ENCODE data around the gene BRDT.

BRDT gene

DNA sequence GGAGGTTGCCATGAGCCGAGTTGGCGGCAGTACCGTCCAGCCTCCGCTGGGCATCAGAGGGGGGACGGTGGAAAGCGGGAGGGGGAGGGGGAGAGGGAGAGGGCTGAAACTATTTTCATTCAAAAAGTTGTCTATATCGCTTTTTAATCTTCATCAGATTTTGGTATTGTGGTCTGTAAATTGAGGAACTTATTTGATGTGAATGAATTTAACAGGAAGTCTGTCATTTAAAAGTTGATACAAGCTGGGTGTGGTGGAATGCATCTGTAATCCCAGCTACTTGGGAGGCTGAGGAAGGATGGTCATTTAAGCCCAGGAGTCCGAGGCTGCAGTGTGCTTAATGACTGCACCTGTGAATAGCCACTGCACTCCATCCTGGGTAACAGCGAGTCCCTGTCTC, 77.6 kb downstream of the BRDT start:
- no peak for TF ChIP-seq SPI1 (IDR thresholded peaks at IDR 0.05; ENCODE audit: borderline replicate concordance, low read depth)
- TF ChIP-seq, protein P1, sequence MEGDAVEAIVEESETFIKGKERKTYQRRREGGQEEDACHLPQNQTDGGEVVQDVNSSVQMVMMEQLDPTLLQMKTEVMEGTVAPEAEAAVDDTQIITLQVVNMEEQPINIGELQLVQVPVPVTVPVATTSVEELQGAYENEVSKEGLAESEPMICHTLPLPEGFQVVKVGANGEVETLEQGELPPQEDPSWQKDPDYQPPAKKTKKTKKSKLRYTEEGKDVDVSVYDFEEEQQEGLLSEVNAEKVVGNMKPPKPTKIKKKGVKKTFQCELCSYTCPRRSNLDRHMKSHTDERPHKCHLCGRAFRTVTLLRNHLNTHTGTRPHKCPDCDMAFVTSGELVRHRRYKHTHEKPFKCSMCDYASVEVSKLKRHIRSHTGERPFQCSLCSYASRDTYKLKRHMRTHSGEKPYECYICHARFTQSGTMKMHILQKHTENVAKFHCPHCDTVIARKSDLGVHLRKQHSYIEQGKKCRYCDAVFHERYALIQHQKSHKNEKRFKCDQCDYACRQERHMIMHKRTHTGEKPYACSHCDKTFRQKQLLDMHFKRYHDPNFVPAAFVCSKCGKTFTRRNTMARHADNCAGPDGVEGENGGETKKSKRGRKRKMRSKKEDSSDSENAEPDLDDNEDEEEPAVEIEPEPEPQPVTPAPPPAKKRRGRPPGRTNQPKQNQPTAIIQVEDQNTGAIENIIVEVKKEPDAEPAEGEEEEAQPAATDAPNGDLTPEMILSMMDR (IDR thresholded peaks at IDR 0.05; ENCODE audit: insufficient read depth, low read length), result no peak
- TF ChIP-seq, protein P2, sequence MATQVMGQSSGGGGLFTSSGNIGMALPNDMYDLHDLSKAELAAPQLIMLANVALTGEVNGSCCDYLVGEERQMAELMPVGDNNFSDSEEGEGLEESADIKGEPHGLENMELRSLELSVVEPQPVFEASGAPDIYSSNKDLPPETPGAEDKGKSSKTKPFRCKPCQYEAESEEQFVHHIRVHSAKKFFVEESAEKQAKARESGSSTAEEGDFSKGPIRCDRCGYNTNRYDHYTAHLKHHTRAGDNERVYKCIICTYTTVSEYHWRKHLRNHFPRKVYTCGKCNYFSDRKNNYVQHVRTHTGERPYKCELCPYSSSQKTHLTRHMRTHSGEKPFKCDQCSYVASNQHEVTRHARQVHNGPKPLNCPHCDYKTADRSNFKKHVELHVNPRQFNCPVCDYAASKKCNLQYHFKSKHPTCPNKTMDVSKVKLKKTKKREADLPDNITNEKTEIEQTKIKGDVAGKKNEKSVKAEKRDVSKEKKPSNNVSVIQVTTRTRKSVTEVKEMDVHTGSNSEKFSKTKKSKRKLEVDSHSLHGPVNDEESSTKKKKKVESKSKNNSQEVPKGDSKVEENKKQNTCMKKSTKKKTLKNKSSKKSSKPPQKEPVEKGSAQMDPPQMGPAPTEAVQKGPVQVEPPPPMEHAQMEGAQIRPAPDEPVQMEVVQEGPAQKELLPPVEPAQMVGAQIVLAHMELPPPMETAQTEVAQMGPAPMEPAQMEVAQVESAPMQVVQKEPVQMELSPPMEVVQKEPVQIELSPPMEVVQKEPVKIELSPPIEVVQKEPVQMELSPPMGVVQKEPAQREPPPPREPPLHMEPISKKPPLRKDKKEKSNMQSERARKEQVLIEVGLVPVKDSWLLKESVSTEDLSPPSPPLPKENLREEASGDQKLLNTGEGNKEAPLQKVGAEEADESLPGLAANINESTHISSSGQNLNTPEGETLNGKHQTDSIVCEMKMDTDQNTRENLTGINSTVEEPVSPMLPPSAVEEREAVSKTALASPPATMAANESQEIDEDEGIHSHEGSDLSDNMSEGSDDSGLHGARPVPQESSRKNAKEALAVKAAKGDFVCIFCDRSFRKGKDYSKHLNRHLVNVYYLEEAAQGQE (IDR thresholded peaks at IDR 0.05; ENCODE audit: insufficient replicate concordance, low read depth), result no peak
- peaks cover 8% of the 10 kb centered on the region for H3K27me3 ChIP-seq (ENCODE audit: insufficient read depth, poor library complexity, severe bottlenecking)
- DNase-seq (ENCODE audit: low read depth in 1 of 2, low spot score in 1 of 2), result peak in 1 of 2 experiments; percentile 1
- no peak overlapping the region for H3K4me3 ChIP-seq (replicated peaks; ENCODE audit: insufficient read depth, low read length)
- no peak overlapping the region for H3K27ac ChIP-seq (replicated peaks)

DNA sequence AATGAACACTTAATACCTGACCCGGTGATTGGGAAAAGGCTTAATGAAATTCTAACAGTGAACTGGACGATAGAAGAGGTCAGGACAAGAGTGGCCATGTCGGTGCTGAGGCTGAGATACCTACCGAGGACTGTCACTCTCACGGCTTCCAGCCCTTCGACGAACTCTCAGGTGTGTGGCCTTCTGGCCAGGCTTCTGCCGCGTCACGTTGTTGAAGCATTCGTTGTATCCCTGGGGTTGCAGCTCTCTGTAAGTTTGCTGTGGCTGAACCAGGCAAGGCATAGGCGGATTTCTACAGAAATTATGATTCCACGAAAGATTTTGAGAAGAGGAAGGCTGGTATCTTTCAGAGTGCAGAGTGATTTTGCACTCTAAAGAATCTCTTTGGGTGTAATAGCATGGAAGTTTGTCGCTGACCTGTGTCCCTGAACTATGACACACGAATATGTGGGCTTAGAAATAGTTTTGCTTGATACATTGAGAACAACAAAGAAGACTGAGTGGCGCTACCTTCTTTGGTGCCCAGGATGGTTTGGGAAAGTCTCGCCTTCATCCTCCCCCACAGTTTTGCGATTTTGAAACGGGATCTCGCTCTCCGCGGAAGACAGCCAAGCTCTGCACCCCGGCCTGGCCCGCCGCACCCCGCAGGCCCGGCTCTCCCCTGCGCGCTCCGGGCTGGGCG, 80.2 kb downstream of the BRDT start:
- DNase-seq (ENCODE audit: low read depth in 1 of 2, low spot score in 1 of 2), result no peak
- H3K27me3 ChIP-seq (ENCODE audit: insufficient read depth, poor library complexity, severe bottlenecking), result peaks cover 8% of the 10 kb centered on the region
- peak overlapping the region; percentile 25 for H3K4me3 ChIP-seq (replicated peaks; ENCODE audit: insufficient read depth, low read length)
- H3K27ac ChIP-seq (replicated peaks), result no peak overlapping the region
- TF ChIP-seq SPI1 (IDR thresholded peaks at IDR 0.05; ENCODE audit: borderline replicate concordance, low read depth) (no peak), POLR2AphosphoS5 (IDR thresholded peaks at IDR 0.05; ENCODE audit: low read depth) (no peak), GABPA (IDR thresholded peaks at IDR 0.05; ENCODE audit: low read depth) (no peak)
- TF ChIP-seq, protein P1 (IDR thresholded peaks at IDR 0.05; ENCODE audit: insufficient read depth, low read length), result no peak
- TF ChIP-seq, protein P2 (IDR thresholded peaks at IDR 0.05; ENCODE audit: insufficient replicate concordance, low read depth), result no peak

DNA sequence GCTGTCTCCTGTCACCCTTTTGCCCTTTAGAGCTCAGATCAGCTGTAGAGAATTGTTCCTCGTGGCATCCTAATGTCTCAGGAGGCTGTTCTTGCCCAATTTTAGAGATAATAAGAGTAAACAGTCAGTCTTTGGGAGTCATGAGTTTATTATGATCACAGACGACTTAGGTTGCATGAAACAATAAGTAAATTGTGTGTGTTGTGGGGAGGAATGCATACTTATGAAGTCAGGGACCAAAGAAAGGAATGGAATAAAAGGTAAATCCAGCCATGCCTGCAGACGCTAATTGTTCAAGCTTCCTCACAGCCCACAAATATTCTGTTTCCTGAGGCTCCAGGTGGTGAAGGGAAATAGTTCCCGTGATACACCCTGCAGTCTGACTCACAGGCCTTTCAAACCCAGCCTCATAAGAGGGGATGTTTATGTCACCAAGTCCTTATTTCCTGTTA, 81.5 kb downstream of the BRDT start:
- no peak overlapping the region for H3K27ac ChIP-seq (replicated peaks)
- no peak overlapping the region for H3K4me3 ChIP-seq (replicated peaks; ENCODE audit: insufficient read depth, low read length)
- peaks cover 8% of the 10 kb centered on the region for H3K27me3 ChIP-seq (ENCODE audit: insufficient read depth, poor library complexity, severe bottlenecking)
- no peak for DNase-seq (ENCODE audit: low read depth in 1 of 2, low spot score in 1 of 2)
- TF ChIP-seq POLR2AphosphoS5 (IDR thresholded peaks at IDR 0.05; ENCODE audit: low read depth) (no peak), SPI1 (IDR thresholded peaks at IDR 0.05; ENCODE audit: borderline replicate concordance, low read depth) (no peak), GABPA (IDR thresholded peaks at IDR 0.05; ENCODE audit: low read depth) (no peak)
- TF ChIP-seq, protein P2 (IDR thresholded peaks at IDR 0.05; ENCODE audit: insufficient replicate concordance, low read depth), result no peak
- TF ChIP-seq, protein P1 (IDR thresholded peaks at IDR 0.05; ENCODE audit: insufficient read depth, low read length), result no peak
